GM12878 (cell line): Measurements from ENCODE around the gene MCC. TPM values are rescaled to one million over a fixed set of nuclear protein-coding genes. Genes with fewer than 3 reads are reported as not detected.

Source experiments
- ATAC-seq: fragments of 200-7000 bp; cut with Tn5 transposase; 3 replicates; pipeline ENCODE4 v1.9.1; 2020; ENCODE audit warnings: mild to moderate bottlenecking, moderate library complexity
- BruUV-seq: library from RNA; stranded (reverse); fragments of 400-500 nt; replicated peaks from 2 replicates; lab custom pipeline; 2021; lab: Mats Ljungman, UMichigan
- CTCF ChIA-PET: fragments of 300-600 bp; sonication (Branson Sonifier 250); formaldehyde crosslinking; extraction: SDS; loops from one replicate; lab custom pipeline; 2021; ENCODE audit warnings: inconsistent platforms; lab: Yijun Ruan, JAX
- POLR2A ChIA-PET: fragments of 350-600 bp; formaldehyde crosslinking; extraction: SDS; loops from one replicate; lab custom pipeline; 2021; ENCODE audit warnings: inconsistent platforms; lab: Charles Lee
- RAD21 ChIA-PET: fragments of 300-600 bp; sonication (Branson Sonifier 250); formaldehyde crosslinking; loops from one replicate; lab custom pipeline; 2023; ENCODE audit warnings: antibody characterized with exemption; ENCODE audit not compliant: unreplicated experiment; lab: Charles Lee
- SMC1A ChIA-PET: fragments of 300-600 bp; sonication (Branson Sonifier 250); formaldehyde crosslinking; loops from one replicate; lab custom pipeline; 2023; ENCODE audit not compliant: unreplicated experiment, uncharacterized antibody; lab: Charles Lee
- DNase-seq: peaks from one replicate; pipeline ENCODE4 v3.0.0-alpha.2; 2011; ENCODE audit warnings: low read depth, low spot score
- FAIRE-seq: peaks from 3 replicates; lab custom pipeline; 2011; peaks lifted over from hg19 to GRCh38; lab: Jason Lieb, UNC
- H2AFZ ChIP-seq: 2 replicates; pipeline ENCODE4 v1.6.0; 2011; ENCODE audit warnings: low read depth, low read length, control low read depth; ENCODE audit not compliant: control insufficient read depth
- H3K27ac ChIP-seq: 2 replicates; pipeline ENCODE4 v1.5.1; 2011; ENCODE audit warnings: control low read depth; ENCODE audit not compliant: control insufficient read depth, insufficient read depth
- H3K27me3 ChIP-seq, 2 experiments: replicated peaks in 1 of 2; 2 replicates each; pipeline versions ENCODE4 v1.6.0 to v1.6.1; 2011; ENCODE audit warnings: low read length in 1 of 2; ENCODE audit not compliant: control insufficient read depth in 2 of 2, insufficient read depth in 2 of 2
- H3K36me3 ChIP-seq, 2 experiments: 2 replicates each; pipeline ENCODE4 v1.5.1; 2011; ENCODE audit warnings: low read length in 1 of 2; ENCODE audit not compliant: control insufficient read depth in 2 of 2, insufficient read depth in 2 of 2
- H3K4me1 ChIP-seq: 2 replicates; pipeline ENCODE4 v1.6.1; 2011; ENCODE audit warnings: mild to moderate bottlenecking, low read length, moderate library complexity, mixed read lengths; ENCODE audit not compliant: control insufficient read depth, insufficient read depth
- H3K4me2 ChIP-seq: 2 replicates; pipeline ENCODE4 v1.6.0; 2011; ENCODE audit warnings: control low read depth; ENCODE audit not compliant: control insufficient read depth, insufficient read depth
- H3K4me3 ChIP-seq: fragments of 200-600 bp; sonication (generic); 2 replicates; pipeline ENCODE4 v1.5.1; 2016
- H3K79me2 ChIP-seq: 2 replicates; pipeline ENCODE4 v1.6.0; 2011; ENCODE audit warnings: low read length; ENCODE audit not compliant: control insufficient read depth, insufficient read depth
- H3K9ac ChIP-seq: 2 replicates; pipeline ENCODE4 v1.8.0; 2011; ENCODE audit warnings: low read length, control low read depth, mixed read lengths; ENCODE audit not compliant: control insufficient read depth, insufficient read depth
- H3K9me3 ChIP-seq: replicated peaks from 3 replicates; pipeline ENCODE4 v1.5.1; 2011; ENCODE audit warnings: mild to moderate bottlenecking, low read length; ENCODE audit not compliant: control insufficient read depth, insufficient read depth
- H4K20me1 ChIP-seq: 2 replicates; pipeline ENCODE4 v1.6.0; 2011; ENCODE audit not compliant: control insufficient read depth, insufficient read depth
- CREB1 ChIP-seq: IDR thresholded peaks from 2 replicates; pipeline ENCODE4 v1.6.1; 2012; ENCODE audit warnings: low read depth, mild to moderate bottlenecking, inconsistent platforms
- ETV6 ChIP-seq, 2 experiments: fragments of 450-650 bp in 1 of 2; IDR thresholded peaks in 1 of 2; conservative IDR thresholded peaks in 1 of 2; 2 replicates each; pipeline ENCODE4 v1.6.1; 2014; ENCODE audit warnings: antibody characterized with exemption in 1 of 2, borderline replicate concordance in 1 of 2, low read depth in 1 of 2, mild to moderate bottlenecking in 1 of 2, moderate library complexity in 1 of 2
- IKZF1 ChIP-seq: fragments of 450-650 bp; conservative IDR thresholded peaks from 2 replicates; pipeline ENCODE4 v1.6.1; 2017; ENCODE audit warnings: antibody characterized with exemption, mild to moderate bottlenecking
- JUNB ChIP-seq: IDR thresholded peaks from 2 replicates; pipeline ENCODE4 v1.6.1; 2016; ENCODE audit warnings: antibody characterized with exemption, mild to moderate bottlenecking
- LARP7 ChIP-seq: fragments of 450-650 bp; IDR thresholded peaks from 2 replicates; pipeline ENCODE4 v1.6.1; 2017; ENCODE audit warnings: mild to moderate bottlenecking
- MEF2A ChIP-seq: IDR thresholded peaks from 2 replicates; pipeline ENCODE4 v1.6.1; 2011; ENCODE audit warnings: low read depth, mild to moderate bottlenecking, low read length, moderate library complexity; ENCODE audit not compliant: insufficient read depth
- MXI1 ChIP-seq: fragments of 150-350 bp; IDR thresholded peaks from 2 replicates; pipeline ENCODE4 v1.6.1; 2011; ENCODE audit warnings: low read depth, mild to moderate bottlenecking, inconsistent platforms, low read length, improper control_type of control experiment
- NFYA ChIP-seq: IDR thresholded peaks from 2 replicates; pipeline ENCODE4 v1.6.1; 2011; ENCODE audit warnings: low read depth, mild to moderate bottlenecking, low read length, improper control_type of control experiment, borderline replicate concordance
- PAX5 ChIP-seq: IDR thresholded peaks from 2 replicates; pipeline ENCODE4 v1.6.1; 2011; ENCODE audit warnings: low read depth, low read length, borderline replicate concordance
- POU2F2 ChIP-seq: IDR thresholded peaks from 3 replicates; pipeline ENCODE4 v1.6.1; 2011; ENCODE audit warnings: low read depth, mild to moderate bottlenecking, low read length, borderline replicate concordance
- RCOR1 ChIP-seq: conservative IDR thresholded peaks from 2 replicates; pipeline ENCODE4 v1.6.1; 2012; ENCODE audit warnings: low read depth, low read length, improper control_type of control experiment
- RUNX3 ChIP-seq: IDR thresholded peaks from 2 replicates; pipeline ENCODE4 v1.6.1; 2012; ENCODE audit warnings: low read length, inconsistent platforms
- TAF1 ChIP-seq: IDR thresholded peaks from 2 replicates; pipeline ENCODE4 v1.6.1; 2011; ENCODE audit warnings: mild to moderate bottlenecking, low read depth, low read length, borderline replicate concordance
- YBX1 ChIP-seq: fragments of 450-650 bp; IDR thresholded peaks from 2 replicates; pipeline ENCODE4 v1.6.1; 2016; ENCODE audit warnings: antibody characterized with exemption
- ZNF274 ChIP-seq: IDR thresholded peaks from one replicate; pipeline ENCODE4 v1.8.0; 2011; ENCODE audit not compliant: insufficient read length, insufficient read depth
- WGBS: methylation state at CpG from one replicate; pipeline ENCODE4 v1.1.6; 2016; ENCODE audit warnings: low lambda C conversion rate; ENCODE audit not compliant: insufficient replicate concordance, insufficient coverage; ENCODE audit errors: missing lambda C conversion rate; 5-methylcytosine and 5-hydroxymethylcytosine counted together
- in situ Hi-C: fragments of 300-500 bp; cut with MboI; formaldehyde crosslinking; loops from 9 replicates; pipeline ENCODE4 v1.14.3; 2018; ENCODE audit warnings: mixed read lengths
- intact Hi-C: fragments of 100-400 bp; cut with micrococcal nuclease; formaldehyde crosslinking; loops from one replicate; pipeline ENCODE4 v1.14.2; 2022; ENCODE audit not compliant: unreplicated experiment
- polyA plus RNA-seq, 11 experiments: library from polyadenylated mRNA; depleted of rRNA in 4 of 11; unstranded in 6 of 11; stranded (reverse) in 5 of 11; fragments of >200 nt; fragmentation: Nextera tagmentation in 4 of 11; fragmentation: Illumina TruSeq in 1 of 11; extraction: Ambion mirVana in 4 of 11; extraction: Trizol in 1 of 11; gene quantifications; 1 replicate in 1 of 11; 2 replicates in 10 of 11; pipeline versions ENCODE4 v1.2.1 to v1.2.3, GENCODE V29; 2011 to 2016; ENCODE audit warnings: inconsistent platforms in 2 of 11, missing spikeins in 2 of 11, low read depth in 1 of 11
- total RNA-seq, 4 experiments: library from RNA; depleted of rRNA in 3 of 4; stranded (reverse); fragments of >200 nt in 3 of 4; fragmentation: Illumina TruSeq in 1 of 4; extraction: Trizol in 1 of 4; gene quantifications; 2 replicates each; pipeline versions ENCODE4 v1.2.1 to v1.2.3, GENCODE V29; 2013 to 2021
- TF ChIP-seq, protein P1 (sequence below): IDR thresholded peaks from 2 replicates; pipeline ENCODE4 v1.6.1; 2011; ENCODE audit warnings: low read depth, mild to moderate bottlenecking, low read length, moderate library complexity, borderline replicate concordance; ENCODE audit errors: extremely low read depth
- TF ChIP-seq, protein P2 (sequence below): fragments of 450-650 bp; IDR thresholded peaks from 2 replicates; pipeline ENCODE4 v1.6.1; 2017; ENCODE audit warnings: mild to moderate bottlenecking
- TF ChIP-seq, protein P3 (sequence below): fragments of 150-350 bp; IDR thresholded peaks from 2 replicates; pipeline ENCODE4 v1.6.1; 2016; ENCODE audit warnings: low read depth, low read length

The MCC gene
- total and polyA plus RNA-seq, 10 of the 15 experiments (the other 5 are each of a cell fraction or from before 2014, with no cell fraction given), result 0.03 to 0.86 (median 0.16) TPM

DNA sequence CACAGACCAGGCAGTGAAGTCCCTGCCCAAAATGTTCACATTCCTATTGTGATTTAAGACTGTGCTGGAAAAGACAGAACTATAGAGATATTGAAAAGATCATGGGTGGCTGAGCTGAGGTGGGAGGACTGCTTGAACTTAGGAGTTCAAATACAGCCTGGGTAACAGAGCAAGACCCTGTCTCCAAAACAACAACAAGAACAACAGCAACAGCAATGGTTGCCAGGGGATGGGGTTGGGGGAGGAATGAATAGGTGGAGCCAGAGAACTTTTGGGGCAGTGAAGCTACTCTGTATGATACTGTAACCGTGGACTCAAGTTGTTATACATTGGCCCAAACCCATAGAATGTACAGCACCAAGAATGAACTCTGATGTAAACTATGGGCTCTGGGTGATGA lies 423.4 kb downstream of the MCC start:
- H3K27ac ChIP-seq, result no peak overlapping the region
- no peaks in the 10 kb centered on the region for H4K20me1 ChIP-seq
- 86% methylated on average over 1 of the region's 1 CpG for WGBS
- ChIA-PET CTCF (interaction anchor here (0.5 kb wide), 1 partner anchor 22 kb away, joined by 3 read pairs; no protein-coding TSS in a partner anchor), RAD21 (no interaction called here), SMC1A (no interaction called here), POLR2A (no interaction called here)
- no peaks in the 10 kb centered on the region for H3K27me3 ChIP-seq
- no TSS peak for BruUV-seq
- no peak for ATAC-seq
- H3K9me3 ChIP-seq, result no peaks in the 10 kb centered on the region
- H3K4me1 ChIP-seq, result peaks cover 8% of the 10 kb centered on the region; the same call in 1 of the 2 replicates
- H3K36me3 ChIP-seq, result no peaks in the 10 kb centered on the region
- no peak overlapping the region for H3K4me3 ChIP-seq
- TF ChIP-seq PAX5 (no peak), RCOR1 (no peak), MEF2A (no peak), NFYA (no peak), IKZF1 (no peak), ETV6 (conservative IDR thresholded peaks at IDR 0.05 in 1 of 2, IDR thresholded peaks at IDR 0.05 in 1 of 2; ENCODE audit: borderline replicate concordance in 1 of 2, low read depth in 1 of 2) (no peak), ZNF274 (no peak), TAF1 (no peak), JUNB (no peak), LARP7 (no peak), POU2F2 (no peak), YBX1 (no peak), CREB1 (no peak), MXI1 (no peak), RUNX3 (no peak)
- TF ChIP-seq, protein P1, sequence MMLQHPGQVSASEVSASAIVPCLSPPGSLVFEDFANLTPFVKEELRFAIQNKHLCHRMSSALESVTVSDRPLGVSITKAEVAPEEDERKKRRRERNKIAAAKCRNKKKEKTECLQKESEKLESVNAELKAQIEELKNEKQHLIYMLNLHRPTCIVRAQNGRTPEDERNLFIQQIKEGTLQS, result no peak
- TF ChIP-seq, protein P2, sequence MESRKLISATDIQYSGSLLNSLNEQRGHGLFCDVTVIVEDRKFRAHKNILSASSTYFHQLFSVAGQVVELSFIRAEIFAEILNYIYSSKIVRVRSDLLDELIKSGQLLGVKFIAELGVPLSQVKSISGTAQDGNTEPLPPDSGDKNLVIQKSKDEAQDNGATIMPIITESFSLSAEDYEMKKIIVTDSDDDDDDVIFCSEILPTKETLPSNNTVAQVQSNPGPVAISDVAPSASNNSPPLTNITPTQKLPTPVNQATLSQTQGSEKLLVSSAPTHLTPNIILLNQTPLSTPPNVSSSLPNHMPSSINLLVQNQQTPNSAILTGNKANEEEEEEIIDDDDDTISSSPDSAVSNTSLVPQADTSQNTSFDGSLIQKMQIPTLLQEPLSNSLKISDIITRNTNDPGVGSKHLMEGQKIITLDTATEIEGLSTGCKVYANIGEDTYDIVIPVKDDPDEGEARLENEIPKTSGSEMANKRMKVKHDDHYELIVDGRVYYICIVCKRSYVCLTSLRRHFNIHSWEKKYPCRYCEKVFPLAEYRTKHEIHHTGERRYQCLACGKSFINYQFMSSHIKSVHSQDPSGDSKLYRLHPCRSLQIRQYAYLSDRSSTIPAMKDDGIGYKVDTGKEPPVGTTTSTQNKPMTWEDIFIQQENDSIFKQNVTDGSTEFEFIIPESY, result no peak
- TF ChIP-seq, protein P3, sequence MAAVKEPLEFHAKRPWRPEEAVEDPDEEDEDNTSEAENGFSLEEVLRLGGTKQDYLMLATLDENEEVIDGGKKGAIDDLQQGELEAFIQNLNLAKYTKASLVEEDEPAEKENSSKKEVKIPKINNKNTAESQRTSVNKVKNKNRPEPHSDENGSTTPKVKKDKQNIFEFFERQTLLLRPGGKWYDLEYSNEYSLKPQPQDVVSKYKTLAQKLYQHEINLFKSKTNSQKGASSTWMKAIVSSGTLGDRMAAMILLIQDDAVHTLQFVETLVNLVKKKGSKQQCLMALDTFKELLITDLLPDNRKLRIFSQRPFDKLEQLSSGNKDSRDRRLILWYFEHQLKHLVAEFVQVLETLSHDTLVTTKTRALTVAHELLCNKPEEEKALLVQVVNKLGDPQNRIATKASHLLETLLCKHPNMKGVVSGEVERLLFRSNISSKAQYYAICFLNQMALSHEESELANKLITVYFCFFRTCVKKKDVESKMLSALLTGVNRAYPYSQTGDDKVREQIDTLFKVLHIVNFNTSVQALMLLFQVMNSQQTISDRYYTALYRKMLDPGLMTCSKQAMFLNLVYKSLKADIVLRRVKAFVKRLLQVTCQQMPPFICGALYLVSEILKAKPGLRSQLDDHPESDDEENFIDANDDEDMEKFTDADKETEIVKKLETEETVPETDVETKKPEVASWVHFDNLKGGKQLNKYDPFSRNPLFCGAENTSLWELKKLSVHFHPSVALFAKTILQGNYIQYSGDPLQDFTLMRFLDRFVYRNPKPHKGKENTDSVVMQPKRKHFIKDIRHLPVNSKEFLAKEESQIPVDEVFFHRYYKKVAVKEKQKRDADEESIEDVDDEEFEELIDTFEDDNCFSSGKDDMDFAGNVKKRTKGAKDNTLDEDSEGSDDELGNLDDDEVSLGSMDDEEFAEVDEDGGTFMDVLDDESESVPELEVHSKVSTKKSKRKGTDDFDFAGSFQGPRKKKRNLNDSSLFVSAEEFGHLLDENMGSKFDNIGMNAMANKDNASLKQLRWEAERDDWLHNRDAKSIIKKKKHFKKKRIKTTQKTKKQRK, result no peak
- no peak for FAIRE-seq
- no peak overlapping the region for H2AFZ ChIP-seq
- no peak overlapping the region for H3K9ac ChIP-seq
- H3K79me2 ChIP-seq, result no peaks in the 10 kb centered on the region
- no peak overlapping the region for H3K4me2 ChIP-seq
- in situ Hi-C loops (no loop called here), intact Hi-C loops (no loop called here)
- no peak for DNase-seq
